Retina (tissue), 1 donor: ENCODE data around the gene ITPKB.
"Not testable (repeated sequence)": the region's sequence is repeated elsewhere in the genome, so short reads cannot be mapped to it uniquely, and the experiment has no call there.

Experiments
- DNase-seq: peaks from one replicate; pipeline ENCODE4 v3.0.0-alpha.2; 2016

ITPKB gene

GRCh38 chr1:226730071-226730470, 9.0 kb downstream of the ITPKB start:
- DNase-seq = no peak

- DNase-seq = no peak
Measured at GRCh38 chr1:226728448-226728847, 10.6 kb downstream of the ITPKB start.

- DNase-seq = no peak
Measured at GRCh38 chr1:226725897-226726267, 13.2 kb downstream of the ITPKB start.

GRCh38 chr1:226723657-226724532, 15.2 kb downstream of the ITPKB start:
- no peak for DNase-seq

GRCh38 chr1:226722901-226723656, 16.0 kb downstream of the ITPKB start:
- no peak for DNase-seq

- no peak for DNase-seq
Measured at GRCh38 chr1:226722240-226722900, 16.7 kb downstream of the ITPKB start.

- not testable (repeated sequence) for DNase-seq
Measured at GRCh38 chr1:226720574-226720973, 18.5 kb downstream of the ITPKB start.

- no peak for DNase-seq
Measured at GRCh38 chr1:226719596-226720387, 19.3 kb downstream of the ITPKB start.

GRCh38 chr1:226717256-226717909, 21.7 kb downstream of the ITPKB start:
- DNase-seq = no peak

- DNase-seq = no peak
Measured at GRCh38 chr1:226716577-226716976, 22.5 kb downstream of the ITPKB start.

GRCh38 chr1:226714148-226714547, 24.9 kb downstream of the ITPKB start:
- no peak for DNase-seq

- no peak for DNase-seq
Measured at GRCh38 chr1:226712742-226713419, 26.2 kb downstream of the ITPKB start.

- no peak for DNase-seq
Measured at GRCh38 chr1:226711976-226712741, 26.9 kb downstream of the ITPKB start.

GRCh38 chr1:226710501-226710900, 28.6 kb downstream of the ITPKB start:
- no peak for DNase-seq

- DNase-seq = no peak
Measured at GRCh38 chr1:226709953-226710352, 29.1 kb downstream of the ITPKB start.

- DNase-seq = no peak
Measured at GRCh38 chr1:226708967-226709396, 30.1 kb downstream of the ITPKB start.

- no peak for DNase-seq
Measured at GRCh38 chr1:226708342-226708780, 30.7 kb downstream of the ITPKB start.

GRCh38 chr1:226706684-226707083, 32.4 kb downstream of the ITPKB start:
- no peak for DNase-seq

- no peak for DNase-seq
Measured at GRCh38 chr1:226704169-226704937, 34.7 kb downstream of the ITPKB start.
